GM12864 (cell line): ENCODE measurements around the gene DYNC1I2.
"Not testable (repeated sequence)": the region's sequence is repeated elsewhere in the genome, so short reads cannot be mapped to it uniquely, and the experiment has no call there.

Experiments used
- DNase-seq: peaks from one replicate; pipeline ENCODE4 v3.0.0-alpha.2; 2011; ENCODE audit warnings: low read depth
- H3K4me3 ChIP-seq: 2 replicates; pipeline ENCODE4 v1.5.1; 2011; ENCODE audit warnings: mild to moderate bottlenecking, low read depth, low read length, control low read depth
- TF ChIP-seq, protein P1 (sequence below): IDR thresholded peaks from 2 replicates; pipeline ENCODE4 v1.5.1; 2011; ENCODE audit warnings: low read depth, mild to moderate bottlenecking, moderate library complexity, low read length, control low read depth, inconsistent platforms; ENCODE audit errors: missing control alignments

The DYNC1I2 gene

DNA sequence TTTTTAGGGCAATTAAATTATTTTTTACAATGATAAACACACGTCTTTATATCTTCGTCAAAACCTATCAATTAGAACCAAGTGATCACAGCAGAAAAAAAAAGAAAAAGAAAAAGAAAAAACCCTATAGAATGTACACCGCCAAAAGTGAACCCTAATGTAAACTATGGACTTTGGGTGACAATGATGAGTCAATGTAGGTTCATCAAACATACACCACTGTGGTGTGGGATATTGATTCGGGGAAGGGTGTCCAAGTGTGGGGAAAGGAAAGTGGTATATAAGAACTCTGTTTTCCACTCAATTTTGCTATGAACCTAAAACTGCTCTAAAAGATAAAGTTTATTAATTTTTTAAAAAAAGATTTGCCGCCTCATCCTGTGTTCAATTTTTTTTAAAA lies 85.1 kb downstream of the DYNC1I2 start:
- H3K4me3 ChIP-seq: no peak overlapping the region

DNA sequence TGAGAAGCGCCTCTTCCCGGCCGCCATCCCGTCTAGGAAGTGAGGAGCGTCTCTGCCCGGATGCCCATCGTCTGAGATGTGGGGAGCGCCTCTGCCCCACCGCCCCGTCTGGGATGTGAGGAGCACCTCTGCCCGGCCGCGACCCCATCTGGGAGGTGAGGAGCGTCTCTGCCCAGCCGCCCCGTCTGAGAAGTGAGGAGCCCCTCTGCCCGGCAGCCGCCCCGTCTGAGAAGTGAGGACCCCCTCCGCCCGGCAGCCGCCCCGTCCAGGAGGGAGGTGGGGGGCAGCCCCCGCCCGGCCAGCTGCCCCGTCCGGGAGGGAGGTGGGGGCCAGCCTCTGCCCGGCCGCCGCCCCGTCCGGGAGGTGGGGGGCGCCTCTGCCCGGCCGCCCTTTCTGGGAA lies 87.3 kb downstream of the DYNC1I2 start:
- DNase-seq, H3K4me3 ChIP-seq: not testable (repeated sequence)

More for the DNA sequence above, 85.1 kb downstream of the DYNC1I2 start:
- TF ChIP-seq, protein P1, sequence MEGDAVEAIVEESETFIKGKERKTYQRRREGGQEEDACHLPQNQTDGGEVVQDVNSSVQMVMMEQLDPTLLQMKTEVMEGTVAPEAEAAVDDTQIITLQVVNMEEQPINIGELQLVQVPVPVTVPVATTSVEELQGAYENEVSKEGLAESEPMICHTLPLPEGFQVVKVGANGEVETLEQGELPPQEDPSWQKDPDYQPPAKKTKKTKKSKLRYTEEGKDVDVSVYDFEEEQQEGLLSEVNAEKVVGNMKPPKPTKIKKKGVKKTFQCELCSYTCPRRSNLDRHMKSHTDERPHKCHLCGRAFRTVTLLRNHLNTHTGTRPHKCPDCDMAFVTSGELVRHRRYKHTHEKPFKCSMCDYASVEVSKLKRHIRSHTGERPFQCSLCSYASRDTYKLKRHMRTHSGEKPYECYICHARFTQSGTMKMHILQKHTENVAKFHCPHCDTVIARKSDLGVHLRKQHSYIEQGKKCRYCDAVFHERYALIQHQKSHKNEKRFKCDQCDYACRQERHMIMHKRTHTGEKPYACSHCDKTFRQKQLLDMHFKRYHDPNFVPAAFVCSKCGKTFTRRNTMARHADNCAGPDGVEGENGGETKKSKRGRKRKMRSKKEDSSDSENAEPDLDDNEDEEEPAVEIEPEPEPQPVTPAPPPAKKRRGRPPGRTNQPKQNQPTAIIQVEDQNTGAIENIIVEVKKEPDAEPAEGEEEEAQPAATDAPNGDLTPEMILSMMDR: no peak
- no peak for DNase-seq

DNA sequence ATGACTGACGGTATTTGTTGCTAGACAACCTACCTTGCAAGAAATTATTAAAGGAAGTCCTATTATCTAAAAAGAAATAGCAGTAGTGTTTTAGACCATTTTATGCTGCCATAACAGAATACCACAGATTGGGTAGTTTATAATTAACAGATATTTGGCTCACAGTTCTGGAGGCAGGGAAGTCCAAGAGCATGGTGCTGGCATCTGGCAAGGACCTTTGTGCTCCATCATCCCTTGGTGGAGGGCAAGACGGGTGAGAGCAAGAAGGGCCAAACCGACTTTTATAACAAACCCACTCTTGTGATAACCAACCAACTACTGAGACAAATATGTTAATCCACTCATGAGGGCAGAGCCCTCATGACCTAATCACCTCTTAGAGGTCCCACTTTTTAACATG lies 91.2 kb downstream of the DYNC1I2 start:
- TF ChIP-seq, protein P1: no peak
- DNase-seq: no peak
- H3K4me3 ChIP-seq: no peak overlapping the region

DNA sequence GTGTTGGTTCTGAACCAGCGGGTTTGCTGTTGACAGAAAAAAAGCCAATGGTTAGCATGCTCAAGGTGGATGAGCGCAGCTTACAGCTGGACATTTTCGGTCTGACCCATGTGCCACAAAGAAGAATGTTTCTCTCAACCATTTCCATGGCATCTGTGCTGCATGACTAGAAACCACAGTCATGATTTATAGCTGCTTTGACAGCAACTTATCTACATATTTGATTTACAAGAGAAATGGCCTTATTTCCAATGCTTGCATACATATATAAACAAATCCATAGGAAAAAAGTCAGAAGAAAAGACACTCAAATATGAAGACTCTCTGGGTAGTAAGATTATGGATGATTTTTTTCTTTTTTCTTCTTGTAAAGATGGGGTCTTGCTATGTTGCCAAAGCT lies 98.2 kb downstream of the DYNC1I2 start:
- H3K4me3 ChIP-seq: no peak overlapping the region
- TF ChIP-seq, protein P1: no peak
- no peak for DNase-seq

DNA sequence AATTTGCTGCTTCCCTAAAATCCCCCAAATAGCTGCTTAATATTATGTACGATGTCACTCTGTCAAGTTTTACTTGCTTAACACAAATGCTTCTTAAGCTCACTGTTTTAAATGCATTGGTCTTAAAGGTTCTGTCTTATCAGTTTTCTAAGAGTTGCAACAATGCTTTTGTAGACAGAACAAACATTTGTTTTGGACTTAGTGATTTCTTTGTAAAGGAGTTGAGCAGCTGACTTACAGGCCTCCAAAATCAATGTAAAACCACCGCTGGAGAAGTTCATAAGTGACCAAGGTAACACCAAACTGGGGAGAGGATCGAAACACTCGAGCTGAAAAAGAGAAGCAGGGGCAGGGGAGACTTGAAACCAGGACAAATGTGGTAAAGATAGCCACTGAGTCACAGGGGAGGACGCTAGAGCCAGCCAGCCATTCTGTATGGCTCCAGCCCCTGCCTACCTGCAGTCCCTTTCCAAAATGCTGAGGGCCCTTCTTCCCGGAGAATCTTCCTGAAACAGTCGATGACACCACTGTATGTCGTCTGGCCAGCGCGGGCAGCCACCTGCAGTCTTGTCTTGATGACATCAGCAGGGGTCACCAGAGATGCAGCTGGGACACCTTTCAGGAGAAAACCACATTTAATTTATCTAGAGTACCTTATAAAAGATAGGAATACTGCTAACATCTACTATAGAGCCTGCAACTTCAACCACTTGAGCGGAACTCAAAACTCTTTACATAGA lies 100.2 kb downstream of the DYNC1I2 start:
- TF ChIP-seq, protein P1: no peak
- H3K4me3 ChIP-seq: no peak overlapping the region
- DNase-seq: no peak

DNA sequence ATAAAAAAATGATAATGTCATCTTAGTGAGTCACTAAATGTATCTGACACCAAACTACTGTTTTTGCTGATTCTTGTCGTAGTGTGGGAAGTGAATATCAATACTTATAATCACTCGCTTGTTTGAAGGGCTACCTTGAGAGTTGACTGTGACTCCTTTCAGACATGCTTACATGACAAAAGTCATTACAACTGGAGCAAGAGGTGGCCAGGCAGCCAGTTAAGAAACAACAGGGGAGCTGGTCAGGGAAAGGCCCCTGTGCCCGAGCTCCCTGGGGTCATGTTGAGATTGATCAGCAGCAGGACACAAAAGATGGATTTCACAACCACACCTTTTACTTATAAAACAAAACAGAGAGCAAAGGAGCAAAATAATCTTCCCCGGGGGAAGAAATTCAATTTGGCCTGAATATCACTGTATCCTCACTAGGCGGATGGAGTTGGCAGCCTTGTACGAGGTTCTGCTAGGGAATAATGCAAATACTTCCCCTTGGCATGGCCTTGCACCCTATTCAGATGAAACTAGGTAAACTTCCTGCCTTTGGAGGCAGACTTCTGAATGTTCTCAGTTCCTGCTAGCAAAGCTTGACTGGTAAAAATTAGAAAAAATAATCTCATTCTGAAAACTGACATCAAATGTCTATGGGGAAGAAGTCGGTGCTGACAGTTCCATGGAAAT lies 101.2 kb downstream of the DYNC1I2 start:
- TF ChIP-seq, protein P1: no peak
- DNase-seq: no peak
- H3K4me3 ChIP-seq: no peak overlapping the region

DNA sequence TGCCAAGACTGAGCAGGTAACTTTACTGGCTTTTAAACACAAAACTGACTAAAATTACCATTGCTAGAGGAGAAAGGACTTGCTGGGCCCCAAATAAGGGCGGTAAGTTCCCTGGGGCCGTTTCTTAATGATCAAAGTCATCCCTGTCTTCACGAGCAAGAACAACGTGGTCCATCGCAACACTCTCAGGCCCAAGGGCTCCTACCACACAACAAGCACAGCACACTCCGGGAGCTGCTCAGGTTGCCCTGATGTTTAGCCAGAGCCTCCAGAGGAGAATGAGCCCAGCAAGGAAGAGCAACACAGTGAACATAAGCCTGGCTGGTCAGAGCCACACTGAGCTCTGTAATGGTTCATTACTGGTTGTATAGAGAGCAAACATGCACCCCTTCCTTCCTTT lies 102.7 kb downstream of the DYNC1I2 start:
- TF ChIP-seq, protein P1: no peak
- H3K4me3 ChIP-seq: no peak overlapping the region
- DNase-seq: no peak
